DMS53 (cell line): ENCODE measurements around the gene RELB.

ENCODE experiments used
- DNase-seq: peaks from one replicate; lab custom pipeline; 2025; lab: John Stamatoyannopoulos, UW

RELB gene

DNA sequence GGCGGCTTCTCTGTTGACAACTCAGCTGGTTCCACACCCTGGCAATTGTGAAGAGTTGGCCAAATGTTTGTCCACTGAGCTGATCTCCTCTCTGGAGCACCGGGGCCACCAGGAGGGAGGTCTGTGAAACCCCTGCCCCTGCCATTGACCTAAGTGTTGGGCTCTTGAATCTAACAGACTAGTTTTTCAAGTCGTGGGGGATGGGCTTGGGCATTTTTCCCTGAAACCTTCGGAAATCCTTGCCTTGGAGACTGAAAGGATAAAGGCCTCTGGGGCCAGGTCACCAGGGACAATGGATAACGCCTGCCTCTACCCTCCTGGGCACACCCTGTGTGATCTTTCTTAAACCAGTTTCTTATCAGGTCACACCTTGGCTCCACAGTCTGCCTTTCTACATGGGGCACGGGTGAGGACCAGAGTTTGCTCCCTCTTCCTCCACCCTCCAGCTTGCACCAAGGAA, 78.7 kb downstream of the RELB start:
- peak; percentile 46 for DNase-seq

GRCh38 chr19:45082170-45082569, 80.9 kb downstream of the RELB start:
- DNase-seq, result no peak

- no peak for DNase-seq
Measured at GRCh38 chr19:45086480-45086879, 85.2 kb downstream of the RELB start.

DNA sequence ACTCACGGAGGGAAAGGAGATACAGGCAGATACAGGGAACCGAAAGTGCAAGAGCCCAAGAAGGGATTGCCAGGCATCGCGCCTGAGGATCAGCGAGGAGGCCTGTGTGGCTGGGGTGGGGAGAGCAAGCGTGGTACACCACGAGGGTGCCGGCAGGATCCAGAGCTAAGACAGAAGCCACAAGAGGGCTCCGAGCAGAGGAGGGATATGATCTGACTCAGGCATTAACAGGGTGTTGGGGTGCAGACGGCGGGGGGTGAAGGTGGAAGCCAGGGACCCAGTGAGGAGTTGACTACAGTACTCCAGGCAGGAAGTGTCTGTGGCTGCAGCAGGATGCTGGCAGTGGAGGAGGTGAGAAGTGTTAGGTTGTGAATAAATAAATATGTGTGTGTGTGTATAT, 86.3 kb downstream of the RELB start:
- no peak for DNase-seq
